ENCODE results near the gene MTHFD1. TPM values are rescaled to one million over a fixed set of nuclear protein-coding genes. Genes with fewer than 3 reads are reported as not detected.
"Not testable (repeated sequence)": the region's sequence is repeated elsewhere in the genome, so short reads cannot be mapped to it uniquely, and the experiment has no call there.

The MTHFD1 gene
- total RNA-seq, 2 donors from 2014 or later, result 123 to 164 TPM

GRCh38 chr14:64391113-64391725 is 3.1 kb downstream of the MTHFD1 start:
- Mint-ChIP-seq H3K27me3 (ENCODE audit: low read depth) (no peaks in the 10 kb centered on the region), H3K4me3 (peak overlapping the region; percentile 35 to 66), H3K4me1 (ENCODE audit: low read depth) (peaks cover 66% of the 10 kb centered on the region), H3K9me3 (no peaks in the 10 kb centered on the region), H3K36me3 (ENCODE audit: insufficient read depth in 2 of 2) (peaks cover 15 to 27% of the 10 kb centered on the region in 2 donors), H3K27ac (peak overlapping the region; percentile 45)
- DNase-seq, result no peak
- ATAC-seq (replicated peaks in 1 of 2), result no peak

GRCh38 chr14:64391986-64392385 is 3.8 kb downstream of the MTHFD1 start:
- Mint-ChIP-seq H3K4me1 (ENCODE audit: low read depth) (peaks cover 63% of the 10 kb centered on the region), H3K4me3 (peak overlapping the region in 1 of 2 donors; percentile 66), H3K36me3 (ENCODE audit: insufficient read depth in 2 of 2) (peaks cover 15 to 27% of the 10 kb centered on the region in 2 donors), H3K27me3 (ENCODE audit: low read depth) (no peaks in the 10 kb centered on the region), H3K9me3 (no peaks in the 10 kb centered on the region), H3K27ac (no peak overlapping the region)
- ATAC-seq (replicated peaks in 1 of 2) (no peak), DNase-seq (no peak)

- not testable (repeated sequence) for H3K9me3 Mint-ChIP-seq; DNase-seq; H3K4me3 Mint-ChIP-seq; H3K27me3 Mint-ChIP-seq (ENCODE audit: low read depth); ATAC-seq (replicated peaks in 1 of 2); H3K27ac Mint-ChIP-seq
- H3K4me1 Mint-ChIP-seq (ENCODE audit: low read depth), result peaks cover 63% of the 10 kb centered on the region
- peaks cover 11 to 24% of the 10 kb centered on the region in 2 donors for H3K36me3 Mint-ChIP-seq (ENCODE audit: insufficient read depth in 2 of 2)
Measured at GRCh38 chr14:64393189-64393726, 5.1 kb downstream of the MTHFD1 start.

GRCh38 chr14:64394423-64394822 is 6.3 kb downstream of the MTHFD1 start:
- no peak overlapping the region for H3K27ac Mint-ChIP-seq
- peaks cover 57% of the 10 kb centered on the region for H3K4me1 Mint-ChIP-seq (ENCODE audit: low read depth)
- no peak for ATAC-seq (replicated peaks in 1 of 2)
- no peaks in the 10 kb centered on the region for H3K27me3 Mint-ChIP-seq (ENCODE audit: low read depth)
- H3K36me3 Mint-ChIP-seq (ENCODE audit: insufficient read depth in 2 of 2), result peaks cover 10 to 23% of the 10 kb centered on the region in 2 donors
- H3K9me3 Mint-ChIP-seq, result no peaks in the 10 kb centered on the region
- DNase-seq, result no peak
- H3K4me3 Mint-ChIP-seq, result no peak overlapping the region

GRCh38 chr14:64394977-64395633 is 7.0 kb downstream of the MTHFD1 start:
- peak overlapping the region; percentile 50 for H3K27ac Mint-ChIP-seq
- H3K4me1 Mint-ChIP-seq (ENCODE audit: low read depth), result peaks cover 51% of the 10 kb centered on the region
- no peak overlapping the region for H3K4me3 Mint-ChIP-seq
- DNase-seq, result no peak
- no peak for ATAC-seq (replicated peaks in 1 of 2)
- H3K27me3 Mint-ChIP-seq (ENCODE audit: low read depth), result no peaks in the 10 kb centered on the region
- H3K9me3 Mint-ChIP-seq, result no peaks in the 10 kb centered on the region
- H3K36me3 Mint-ChIP-seq (ENCODE audit: insufficient read depth in 2 of 2), result peaks cover 10 to 19% of the 10 kb centered on the region in 2 donors

- Mint-ChIP-seq H3K27me3 (ENCODE audit: low read depth) (no peaks in the 10 kb centered on the region), H3K9me3 (no peaks in the 10 kb centered on the region), H3K4me1 (ENCODE audit: low read depth) (peaks cover 7% of the 10 kb centered on the region), H3K27ac (no peak overlapping the region), H3K4me3 (no peak overlapping the region), H3K36me3 (ENCODE audit: insufficient read depth in 2 of 2) (peaks cover 14 to 26% of the 10 kb centered on the region in 2 donors)
- no peak for ATAC-seq (replicated peaks in 1 of 2)
- DNase-seq, result no peak
Measured at GRCh38 chr14:64400829-64401459, 12.8 kb downstream of the MTHFD1 start.

- H3K4me3 Mint-ChIP-seq, result no peak overlapping the region
- H3K36me3 Mint-ChIP-seq (ENCODE audit: insufficient read depth in 2 of 2), result peaks cover 14 to 26% of the 10 kb centered on the region in 2 donors
- H3K27me3 Mint-ChIP-seq (ENCODE audit: low read depth), result no peaks in the 10 kb centered on the region
- H3K27ac Mint-ChIP-seq, result no peak overlapping the region
- H3K9me3 Mint-ChIP-seq, result no peaks in the 10 kb centered on the region
- ATAC-seq (replicated peaks in 1 of 2), result no peak
- H3K4me1 Mint-ChIP-seq (ENCODE audit: low read depth), result peaks cover 7% of the 10 kb centered on the region
- DNase-seq, result no peak
Measured at GRCh38 chr14:64401949-64402348, 13.8 kb downstream of the MTHFD1 start.

- Mint-ChIP-seq H3K27ac (no peak overlapping the region), H3K36me3 (ENCODE audit: insufficient read depth in 2 of 2) (peaks cover 14 to 30% of the 10 kb centered on the region in 2 donors), H3K4me1 (ENCODE audit: low read depth) (peaks cover 18% of the 10 kb centered on the region), H3K27me3 (ENCODE audit: low read depth) (no peaks in the 10 kb centered on the region), H3K9me3 (no peaks in the 10 kb centered on the region), H3K4me3 (no peak overlapping the region)
- DNase-seq (no peak), ATAC-seq (replicated peaks in 1 of 2) (no peak)
Measured at GRCh38 chr14:64405295-64405694, 17.1 kb downstream of the MTHFD1 start.

GRCh38 chr14:64407329-64407728 is 19.2 kb downstream of the MTHFD1 start:
- H3K27ac Mint-ChIP-seq, result no peak overlapping the region
- ATAC-seq (replicated peaks in 1 of 2) (peak; percentile 24 to 64), DNase-seq (no peak)
- H3K36me3 Mint-ChIP-seq (ENCODE audit: insufficient read depth in 2 of 2), result peaks cover 13 to 28% of the 10 kb centered on the region in 2 donors
- H3K27me3 Mint-ChIP-seq (ENCODE audit: low read depth), result no peaks in the 10 kb centered on the region
- peaks cover 27% of the 10 kb centered on the region for H3K4me1 Mint-ChIP-seq (ENCODE audit: low read depth)
- no peak overlapping the region for H3K4me3 Mint-ChIP-seq
- no peaks in the 10 kb centered on the region for H3K9me3 Mint-ChIP-seq

GRCh38 chr14:64409126-64409920 is 21.2 kb downstream of the MTHFD1 start:
- no peaks in the 10 kb centered on the region for H3K9me3 Mint-ChIP-seq
- H3K4me3 Mint-ChIP-seq, result peak overlapping the region in 1 of 2 donors; percentile 40
- H3K27ac Mint-ChIP-seq, result peak overlapping the region; percentile 83
- H3K27me3 Mint-ChIP-seq (ENCODE audit: low read depth), result no peaks in the 10 kb centered on the region
- DNase-seq (no peak), ATAC-seq (replicated peaks in 1 of 2) (no peak)
- peaks cover 10 to 29% of the 10 kb centered on the region in 2 donors for H3K36me3 Mint-ChIP-seq (ENCODE audit: insufficient read depth in 2 of 2)
- peaks cover 29% of the 10 kb centered on the region for H3K4me1 Mint-ChIP-seq (ENCODE audit: low read depth)

- Mint-ChIP-seq H3K36me3 (ENCODE audit: insufficient read depth in 2 of 2) (peaks cover 6 to 30% of the 10 kb centered on the region in 2 donors), H3K4me3 (no peak overlapping the region), H3K27ac (peak overlapping the region; percentile 44), H3K9me3 (no peaks in the 10 kb centered on the region), H3K4me1 (ENCODE audit: low read depth) (peaks cover 28% of the 10 kb centered on the region), H3K27me3 (ENCODE audit: low read depth) (no peaks in the 10 kb centered on the region)
- ATAC-seq (replicated peaks in 1 of 2) (peak in 1 of 2 donors; percentile 57), DNase-seq (no peak)
Measured at GRCh38 chr14:64410084-64410774, 22.1 kb downstream of the MTHFD1 start.

- H3K27ac Mint-ChIP-seq, result no peak overlapping the region
- no peaks in the 10 kb centered on the region for H3K27me3 Mint-ChIP-seq (ENCODE audit: low read depth)
- no peaks in the 10 kb centered on the region for H3K9me3 Mint-ChIP-seq
- H3K36me3 Mint-ChIP-seq (ENCODE audit: insufficient read depth in 2 of 2), result peaks cover 5 to 32% of the 10 kb centered on the region in 2 donors
- DNase-seq (no peak), ATAC-seq (replicated peaks in 1 of 2) (no peak)
- H3K4me1 Mint-ChIP-seq (ENCODE audit: low read depth), result peaks cover 23% of the 10 kb centered on the region
- no peak overlapping the region for H3K4me3 Mint-ChIP-seq
Measured at GRCh38 chr14:64411001-64411400, 22.8 kb downstream of the MTHFD1 start.

Measured in activated T-cell treated with anti-CD3 and anti-CD28 coated beads, Interleukin-2, amount 50 U/mL, for 72 hours (primary cell).